ENCODE data around the gene SHKBP1. TPM values are rescaled to one million over a fixed set of nuclear protein-coding genes. Genes with fewer than 3 reads are reported as not detected.
A peak's percentile ranks its signal among the peaks of the same experiment; 100 is the strongest.

The SHKBP1 gene
- total and polyA plus RNA-seq, 2 experiments from 2014 or later: 36.3 to 62.2 TPM

- no peak for DNase-seq
- H3K9me2 ChIP-seq (ENCODE audit: insufficient read depth): no peaks in the 10 kb centered on the region
- H3K4me1 ChIP-seq (ENCODE audit: insufficient read depth): peaks cover 28% of the 10 kb centered on the region
- H3K4me3 ChIP-seq: no peak overlapping the region
- H3F3A ChIP-seq (ENCODE audit: insufficient read depth): peaks cover 10% of the 10 kb centered on the region
- H3K9ac ChIP-seq: no peak overlapping the region
- peaks cover 32% of the 10 kb centered on the region; the same call in 1 of the 2 replicates for H3K27me3 ChIP-seq (replicated peaks; ENCODE audit: insufficient read depth)
- H3K4me2 ChIP-seq (ENCODE audit: unreplicated experiment): no peak overlapping the region
- no peak overlapping the region for H2AFZ ChIP-seq
- TF ChIP-seq EZH2 (IDR thresholded peaks at IDR 0.05; ENCODE audit: insufficient read depth, poor library complexity, severe bottlenecking) (peak; percentile 73), EZH2phosphoT487 (IDR thresholded peaks at IDR 0.05; ENCODE audit: insufficient read depth, low read depth) (no peak)
- no peaks in the 10 kb centered on the region for H3K9me3 ChIP-seq (ENCODE audit: low read depth)
- no peak overlapping the region for H3K27ac ChIP-seq
- H4K20me1 ChIP-seq (ENCODE audit: insufficient read depth): no peaks in the 10 kb centered on the region
- WGBS, 2 experiments (ENCODE audit: low coverage in 1 of 2, low lambda C conversion rate in 2 of 2, missing lambda C conversion rate in 2 of 2): 8% methylated on average over 15 of the region's 15 CpGs
- H3K36me3 ChIP-seq (ENCODE audit: low read depth): no peaks in the 10 kb centered on the region
- no peaks in the 10 kb centered on the region for H3K79me2 ChIP-seq (ENCODE audit: insufficient read depth)
- in situ Hi-C loops (cut with MboI): no loop called here
These were observed 22.2 kb downstream of the SHKBP1 start for GRCh38 chr19:40598918-40599307.

GRCh38 chr19:40599331-40599901, 22.7 kb downstream of the SHKBP1 start:
- Histone ChIP-seq H3K4me2 (ENCODE audit: unreplicated experiment) (no peak overlapping the region), H3F3A (ENCODE audit: insufficient read depth) (peaks cover 10% of the 10 kb centered on the region), H3K27ac (no peak overlapping the region), H4K20me1 (ENCODE audit: insufficient read depth) (no peaks in the 10 kb centered on the region), H3K9me3 (ENCODE audit: low read depth) (no peaks in the 10 kb centered on the region), H3K4me3 (no peak overlapping the region), H3K36me3 (ENCODE audit: low read depth) (no peaks in the 10 kb centered on the region), H3K9me2 (ENCODE audit: insufficient read depth) (no peaks in the 10 kb centered on the region), H3K9ac (no peak overlapping the region), H3K4me1 (ENCODE audit: insufficient read depth) (peaks cover 27% of the 10 kb centered on the region), H3K27me3 (replicated peaks; ENCODE audit: insufficient read depth) (peaks cover 32% of the 10 kb centered on the region; the same call in 1 of the 2 replicates), H3K79me2 (ENCODE audit: insufficient read depth) (no peaks in the 10 kb centered on the region), H2AFZ (no peak overlapping the region)
- in situ Hi-C loops (cut with MboI): no loop called here
- peak; percentile 66 for TF ChIP-seq EZH2 (IDR thresholded peaks at IDR 0.05; ENCODE audit: insufficient read depth, poor library complexity, severe bottlenecking)
- 0 out of 2 replicates have a peak, but pooled peaks have one; percentile 73 for TF ChIP-seq EZH2phosphoT487 (IDR thresholded peaks at IDR 0.05; ENCODE audit: insufficient read depth, low read depth)
- DNase-seq: no peak
- WGBS, 2 experiments (ENCODE audit: low coverage in 1 of 2, low lambda C conversion rate in 2 of 2, missing lambda C conversion rate in 2 of 2): 12 to 16% methylated on average over 4 to 9 of the region's 9 CpGs

GRCh38 chr19:40599902-40600569, 23.4 kb downstream of the SHKBP1 start:
- no peak overlapping the region for H3K4me3 ChIP-seq
- H3K4me1 ChIP-seq (ENCODE audit: insufficient read depth): peaks cover 20% of the 10 kb centered on the region
- H3K9me2 ChIP-seq (ENCODE audit: insufficient read depth): no peaks in the 10 kb centered on the region
- 3 to 5% methylated on average over 22 to 36 of the region's 43 CpGs for WGBS, 2 experiments (ENCODE audit: low coverage in 1 of 2, low lambda C conversion rate in 2 of 2, missing lambda C conversion rate in 2 of 2)
- DNase-seq: no peak
- peaks cover 10% of the 10 kb centered on the region for H3F3A ChIP-seq (ENCODE audit: insufficient read depth)
- in situ Hi-C loops (cut with MboI): no loop called here
- no peak overlapping the region for H3K27ac ChIP-seq
- H3K27me3 ChIP-seq (replicated peaks; ENCODE audit: insufficient read depth): peaks cover 32% of the 10 kb centered on the region; the same call in 1 of the 2 replicates
- H3K36me3 ChIP-seq (ENCODE audit: low read depth): no peaks in the 10 kb centered on the region
- no peaks in the 10 kb centered on the region for H3K79me2 ChIP-seq (ENCODE audit: insufficient read depth)
- H3K9me3 ChIP-seq (ENCODE audit: low read depth): no peaks in the 10 kb centered on the region
- no peak overlapping the region for H2AFZ ChIP-seq
- no peak; the same call in 1 of the 2 replicates for TF ChIP-seq EZH2phosphoT487 (IDR thresholded peaks at IDR 0.05; ENCODE audit: insufficient read depth, low read depth)
- no peak for TF ChIP-seq EZH2 (IDR thresholded peaks at IDR 0.05; ENCODE audit: insufficient read depth, poor library complexity, severe bottlenecking)
- H4K20me1 ChIP-seq (ENCODE audit: insufficient read depth): no peaks in the 10 kb centered on the region
- no peak overlapping the region for H3K4me2 ChIP-seq (ENCODE audit: unreplicated experiment)
- no peak overlapping the region for H3K9ac ChIP-seq

- no peak for DNase-seq
- H3K79me2 ChIP-seq (ENCODE audit: insufficient read depth): no peaks in the 10 kb centered on the region
- peak; percentile 75 for TF ChIP-seq EZH2 (IDR thresholded peaks at IDR 0.05; ENCODE audit: insufficient read depth, poor library complexity, severe bottlenecking)
- no peak for TF ChIP-seq EZH2phosphoT487 (IDR thresholded peaks at IDR 0.05; ENCODE audit: insufficient read depth, low read depth)
- H3K4me3 ChIP-seq: peak overlapping the region; percentile 40; the same call in 1 of the 2 replicates
- no peaks in the 10 kb centered on the region for H3K9me2 ChIP-seq (ENCODE audit: insufficient read depth)
- no peaks in the 10 kb centered on the region for H3K36me3 ChIP-seq (ENCODE audit: low read depth)
- 3 to 6% methylated on average over 12 to 13 of the region's 13 CpGs for WGBS, 2 experiments (ENCODE audit: low coverage in 1 of 2, low lambda C conversion rate in 2 of 2, missing lambda C conversion rate in 2 of 2)
- H2AFZ ChIP-seq: no peak overlapping the region
- H3K27ac ChIP-seq: no peak overlapping the region
- H3K9me3 ChIP-seq (ENCODE audit: low read depth): no peaks in the 10 kb centered on the region
- H4K20me1 ChIP-seq (ENCODE audit: insufficient read depth): no peaks in the 10 kb centered on the region
- peaks cover 32% of the 10 kb centered on the region; the same call in 1 of the 2 replicates for H3K27me3 ChIP-seq (replicated peaks; ENCODE audit: insufficient read depth)
- H3K9ac ChIP-seq: no peak overlapping the region
- peak overlapping the region; percentile 19 for H3K4me2 ChIP-seq (ENCODE audit: unreplicated experiment)
- in situ Hi-C loops (cut with MboI): no loop called here
- peaks cover 10% of the 10 kb centered on the region for H3F3A ChIP-seq (ENCODE audit: insufficient read depth)
- H3K4me1 ChIP-seq (ENCODE audit: insufficient read depth): peaks cover 20% of the 10 kb centered on the region
These were observed 24.0 kb downstream of the SHKBP1 start for GRCh38 chr19:40600570-40601133.

Data from GM23248 (cell line).